Subcutaneous abdominal adipose tissue (tissue), 5 donors: ENCODE data around the gene PI16.

Experiments used
- H3K27ac ChIP-seq: one replicate; pipeline ENCODE4 v1.7.0; 2013; ENCODE audit warnings: low read depth, mild to moderate bottlenecking, inconsistent platforms, low read length, moderate library complexity
- H3K27me3 ChIP-seq, 5 donors: one replicate each; pipeline ENCODE4 v1.7.0; 2013; ENCODE audit warnings: low read length in 5 of 5, inconsistent platforms in 1 of 5; ENCODE audit not compliant: control insufficient read depth in 5 of 5, insufficient read depth in 4 of 5
- H3K36me3 ChIP-seq, 5 donors: one replicate each; pipeline ENCODE4 v1.7.0; 2013; ENCODE audit warnings: low read length in 5 of 5; ENCODE audit not compliant: control insufficient read depth in 5 of 5, insufficient read depth in 5 of 5
- H3K4me1 ChIP-seq, 5 donors: one replicate each; pipeline ENCODE4 v1.7.0; 2013; ENCODE audit warnings: low read length in 5 of 5, mild to moderate bottlenecking in 3 of 5, moderate library complexity in 1 of 5; ENCODE audit not compliant: control insufficient read depth in 5 of 5, insufficient read depth in 5 of 5
- H3K4me3 ChIP-seq, 5 donors: one replicate each; pipeline ENCODE4 v1.7.0; 2013; ENCODE audit warnings: low read length in 5 of 5, low read depth in 1 of 5
- H3K9ac ChIP-seq, 5 donors: one replicate each; pipeline ENCODE4 v1.7.0; 2013; ENCODE audit warnings: low read length in 5 of 5, mild to moderate bottlenecking in 4 of 5, moderate library complexity in 3 of 5
- H3K9me3 ChIP-seq, 5 donors: one replicate each; pipeline ENCODE4 v1.7.0; 2013; ENCODE audit warnings: low read length in 5 of 5; ENCODE audit not compliant: control insufficient read depth in 5 of 5
- donor health status: healthy.
- donor health status: healthy.
- donor health status: healthy.
- donor health status: healthy.
- donor health status: healthy.

PI16 gene

GRCh38 chr6:37005827-37006567, 51.5 kb downstream of the PI16 start:
- peak overlapping the region; percentile 16 for H3K27ac ChIP-seq
- no peaks in the 10 kb centered on the region for H3K9me3 ChIP-seq
- H3K27me3 ChIP-seq: no peaks in the 10 kb centered on the region

GRCh38 chr6:37006793-37007339, 52.3 kb downstream of the PI16 start:
- Histone ChIP-seq H3K27me3 (no peaks in the 10 kb centered on the region), H3K27ac (no peak overlapping the region), H3K9me3 (no peaks in the 10 kb centered on the region), H3K9ac (peak overlapping the region in 2 of 5 donors; percentile 2 to 26), H3K36me3 (peaks cover 0 to 12% (median 0%) of the 10 kb centered on the region in 5 donors), H3K4me3 (peak overlapping the region; percentile 19 to 69 (median 58)), H3K4me1 (peaks cover 3 to 15% (median 9%) of the 10 kb centered on the region in 5 donors)

More at GRCh38 chr6:37005827-37006567, 51.5 kb downstream of the PI16 start:
- H3K9ac ChIP-seq: peak overlapping the region in 3 of 5 donors; percentile 26 to 66 (median 35)
- H3K36me3 ChIP-seq: peaks cover 0 to 5% (median 0%) of the 10 kb centered on the region in 5 donors
- peaks cover 3 to 15% (median 9%) of the 10 kb centered on the region in 5 donors for H3K4me1 ChIP-seq
- peak overlapping the region; percentile 48 to 69 (median 58) for H3K4me3 ChIP-seq

- Histone ChIP-seq H3K27ac (no peak overlapping the region), H3K9me3 (no peaks in the 10 kb centered on the region), H3K4me1 (peaks cover 3 to 15% (median 9%) of the 10 kb centered on the region in 5 donors), H3K36me3 (peaks cover 0 to 13% (median 0%) of the 10 kb centered on the region in 5 donors), H3K4me3 (peak overlapping the region; percentile 30 to 69 (median 58)), H3K9ac (peak overlapping the region in 1 of 5 donors; percentile 48), H3K27me3 (no peaks in the 10 kb centered on the region)
Observed at GRCh38 chr6:37007340-37008043, 53.0 kb downstream of the PI16 start.

GRCh38 chr6:37008484-37009465, 54.2 kb downstream of the PI16 start:
- H3K4me3 ChIP-seq: peak overlapping the region in 1 of 5 donors; percentile 65

GRCh38 chr6:37010402-37010892, 55.9 kb downstream of the PI16 start:
- H3K36me3 ChIP-seq: peaks cover 0 to 31% (median 0%) of the 10 kb centered on the region in 5 donors
- H3K4me3 ChIP-seq: no peak overlapping the region
- no peaks in the 10 kb centered on the region for H3K9me3 ChIP-seq
- H3K27ac ChIP-seq: no peak overlapping the region
- H3K4me1 ChIP-seq: peaks cover 3 to 15% (median 9%) of the 10 kb centered on the region in 5 donors
- H3K9ac ChIP-seq: no peak overlapping the region
- no peaks in the 10 kb centered on the region for H3K27me3 ChIP-seq

More at GRCh38 chr6:37008484-37009465, 54.2 kb downstream of the PI16 start:
- Histone ChIP-seq H3K27ac (no peak overlapping the region), H3K9me3 (no peaks in the 10 kb centered on the region), H3K27me3 (no peaks in the 10 kb centered on the region), H3K4me1 (peaks cover 3 to 15% (median 9%) of the 10 kb centered on the region in 5 donors), H3K36me3 (peaks cover 0 to 21% (median 0%) of the 10 kb centered on the region in 5 donors), H3K9ac (peak overlapping the region in 1 of 5 donors; percentile 7)

- Histone ChIP-seq H3K36me3 (peaks cover 0 to 34% (median 0%) of the 10 kb centered on the region in 5 donors), H3K4me1 (peaks cover 3 to 12% (median 7%) of the 10 kb centered on the region in 5 donors)
Observed at GRCh38 chr6:37011656-37012378, 57.3 kb downstream of the PI16 start.

GRCh38 chr6:37013516-37014491, 59.3 kb downstream of the PI16 start:
- no peaks in the 10 kb centered on the region for H3K9me3 ChIP-seq
- peaks cover 0 to 34% (median 0%) of the 10 kb centered on the region in 5 donors for H3K36me3 ChIP-seq
- H3K27me3 ChIP-seq: no peaks in the 10 kb centered on the region
- no peak overlapping the region for H3K27ac ChIP-seq
- no peak overlapping the region for H3K9ac ChIP-seq
- peaks cover 3 to 16% (median 7%) of the 10 kb centered on the region in 5 donors for H3K4me1 ChIP-seq
- H3K4me3 ChIP-seq: no peak overlapping the region

More at GRCh38 chr6:37011656-37012378, 57.3 kb downstream of the PI16 start:
- Histone ChIP-seq H3K9me3 (no peaks in the 10 kb centered on the region), H3K4me3 (no peak overlapping the region), H3K9ac (no peak overlapping the region), H3K27me3 (no peaks in the 10 kb centered on the region), H3K27ac (no peak overlapping the region)
